Mammary epithelial cell (primary cell): ENCODE measurements around the gene H6PD.

Experiments
- CTCF ChIP-seq, 2 donors: IDR thresholded peaks in 1 of 2; conservative IDR thresholded peaks in 1 of 2; 2 replicates each; pipeline ENCODE4 v1.5.1; 2011 to 2012; ENCODE audit warnings: inconsistent platforms in 2 of 2, low read length in 2 of 2, mild to moderate bottlenecking in 2 of 2, control low read depth in 1 of 2, low read depth in 1 of 2; ENCODE audit not compliant: insufficient read depth in 1 of 2; ENCODE audit errors: extremely low read depth in 1 of 2
- EZH2 ChIP-seq: IDR thresholded peaks from 2 replicates; pipeline ENCODE4 v1.6.1; 2012; ENCODE audit warnings: low read length, inconsistent platforms, borderline replicate concordance

GRCh38 chr1:9265968-9266367 lies 31.4 kb downstream of the H6PD start:
- TF ChIP-seq EZH2 (no peak), CTCF (conservative IDR thresholded peaks at IDR 0.05 in 1 of 2, IDR thresholded peaks at IDR 0.05 in 1 of 2; ENCODE audit: extremely low read depth in 1 of 2, insufficient read depth in 1 of 2, low read depth in 1 of 2, low read length in 2 of 2) (no peak)
